Glomerular visceral epithelial cell (primary cell): ENCODE data around the gene ESPNL.

Source experiments
- DNase-seq: peaks from one replicate; pipeline ENCODE4 v3.0.0-alpha.2; 2016; ENCODE audit errors: extremely low spot score

Gene ESPNL

DNA sequence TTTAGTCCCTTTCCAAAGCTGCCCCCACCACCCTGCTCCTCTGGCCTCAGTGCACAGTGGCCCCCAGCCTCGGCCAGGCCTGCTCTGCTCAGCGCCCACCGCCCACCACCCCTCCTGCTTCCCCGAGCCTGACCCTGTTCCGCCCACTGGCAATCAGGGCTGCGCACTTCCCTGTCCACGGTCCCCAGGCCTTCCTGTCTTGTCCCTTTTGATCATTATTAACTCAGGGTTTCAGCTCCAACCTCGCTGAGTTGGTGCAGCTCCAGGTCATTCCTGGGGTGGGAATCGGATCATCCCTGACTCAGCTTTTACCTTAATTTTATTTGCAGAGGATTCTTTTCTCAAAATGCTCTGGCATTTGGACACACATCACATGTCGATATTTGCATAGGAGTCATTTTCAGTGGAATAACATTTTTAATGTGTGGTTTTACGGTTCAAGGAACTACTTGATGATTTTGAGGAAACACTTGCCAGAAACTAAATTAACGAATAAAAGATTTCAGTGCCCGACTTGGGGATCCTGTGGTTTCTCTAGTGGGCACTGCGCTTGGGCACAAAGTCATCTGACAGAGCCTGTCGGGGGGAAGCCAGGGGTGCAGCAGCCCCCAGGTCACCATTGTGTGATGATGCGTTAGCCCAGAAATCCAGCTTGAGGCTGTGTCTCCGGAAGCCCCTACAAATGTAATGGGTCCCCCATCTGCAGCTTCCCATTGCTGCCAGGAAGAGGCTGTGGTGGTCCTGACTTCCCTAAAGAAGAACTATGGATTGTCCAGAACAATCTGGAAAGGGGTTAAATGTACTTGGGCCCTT lies 1.0 kb upstream of the ESPNL start:
- DNase-seq, result peak; percentile 89

DNA sequence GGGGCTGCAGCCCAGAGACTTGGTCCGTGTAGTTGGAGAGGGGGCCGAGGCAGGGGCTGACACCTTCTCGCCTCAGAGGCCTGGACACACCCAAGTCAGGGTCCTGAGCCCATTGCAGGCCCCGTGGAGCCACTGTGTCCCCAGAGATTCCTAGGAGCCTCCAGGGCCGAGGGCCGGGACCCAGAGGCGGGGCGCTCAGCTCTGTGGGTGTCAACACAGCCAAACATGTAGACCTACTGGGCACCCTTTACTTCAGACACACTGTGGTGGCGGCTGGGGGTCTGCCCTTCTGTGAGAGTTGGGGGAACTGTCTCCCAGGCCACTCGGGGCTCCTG lies 459 bp upstream of the ESPNL start:
- no peak for DNase-seq

DNA sequence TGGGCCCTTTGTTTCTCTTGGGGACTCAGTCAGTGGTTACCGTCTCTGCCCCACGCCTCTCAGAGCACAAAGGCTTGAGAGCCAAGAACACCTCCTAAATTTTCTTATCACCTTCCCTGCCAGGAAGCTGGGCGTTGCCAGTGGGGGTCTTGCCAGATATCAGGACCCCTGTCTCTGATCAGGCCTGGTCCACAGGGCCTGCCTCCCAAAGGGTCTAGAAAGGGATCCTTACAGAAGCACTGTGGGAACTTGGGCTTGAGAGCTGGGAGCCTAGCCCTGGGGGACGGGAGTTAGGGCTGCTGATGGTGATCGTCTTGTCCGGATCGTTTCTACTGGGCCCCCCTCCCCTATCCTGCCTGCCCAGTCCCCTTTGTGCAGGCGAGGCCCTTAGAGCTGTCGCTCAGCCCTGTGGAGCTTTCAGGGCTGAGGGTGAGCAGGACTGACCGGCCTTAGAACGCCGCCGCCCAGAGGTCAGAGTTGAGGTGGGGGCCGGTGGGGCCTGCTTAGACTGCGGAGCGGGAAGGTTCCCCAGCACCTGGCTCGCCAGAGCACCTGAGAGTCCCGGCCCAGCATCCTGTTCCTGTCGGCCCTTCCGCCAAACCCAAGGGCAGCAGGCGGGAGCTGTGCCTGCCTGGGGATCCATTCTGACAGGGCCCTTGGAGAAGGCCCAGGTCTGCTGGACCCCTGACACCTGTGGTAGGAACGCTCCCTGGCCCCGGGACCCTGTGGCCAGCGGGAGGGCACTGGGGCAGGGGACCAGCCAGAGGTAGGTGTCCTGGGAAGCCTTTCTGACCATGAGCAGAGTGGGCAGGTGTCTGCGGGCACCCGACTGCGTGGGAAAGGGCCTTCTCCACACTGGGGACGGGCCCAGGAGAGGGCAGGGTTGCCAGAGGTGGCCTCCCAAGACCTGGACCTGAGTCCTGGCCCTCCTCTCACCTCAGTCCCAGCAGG lies 956 bp downstream of the ESPNL start:
- no peak for DNase-seq

DNA sequence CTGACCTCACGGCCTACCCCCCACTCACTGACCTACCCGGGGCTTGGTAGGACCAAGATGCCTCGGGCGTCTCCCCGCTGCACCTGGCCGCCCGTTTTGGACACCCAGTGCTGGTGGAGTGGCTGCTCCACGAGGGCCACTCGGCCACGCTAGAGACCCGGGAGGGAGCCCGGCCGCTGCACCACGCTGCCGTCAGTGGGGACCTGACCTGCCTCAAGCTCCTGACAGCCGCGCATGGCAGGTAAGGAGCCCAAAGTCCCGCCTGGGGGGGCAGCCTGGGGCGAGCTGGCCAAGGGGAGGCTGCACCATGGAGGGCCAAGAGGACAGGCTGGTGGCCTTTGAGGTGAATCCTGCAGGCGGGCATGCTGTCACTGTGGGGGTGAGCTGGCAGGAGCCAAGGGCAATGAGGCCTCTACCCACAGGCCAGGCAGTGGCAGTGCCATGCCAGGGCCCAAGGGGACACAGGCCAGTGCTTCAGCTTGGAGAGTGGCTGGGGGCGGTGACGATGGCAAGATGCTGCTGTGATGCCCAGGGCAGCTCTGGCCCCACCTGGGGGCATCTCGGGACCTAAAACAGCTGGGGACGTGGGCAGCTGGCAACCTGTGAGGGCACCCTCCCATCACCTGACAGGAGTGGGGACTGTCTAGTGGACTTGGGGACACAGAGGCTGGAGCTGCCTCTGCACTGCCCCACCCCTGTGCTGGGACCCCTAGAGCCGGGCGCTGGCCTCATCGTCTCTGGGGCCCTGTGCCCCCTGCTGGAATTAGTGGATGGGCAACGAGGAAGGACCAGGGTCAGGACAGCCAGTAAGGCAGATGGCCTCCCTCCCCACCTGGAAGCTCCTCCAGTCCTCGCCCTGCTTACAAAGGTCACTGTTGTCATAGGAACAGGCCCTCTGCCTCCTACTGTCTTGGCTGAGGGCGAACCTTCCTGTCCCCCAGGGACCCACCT lies 2.0 kb downstream of the ESPNL start:
- no peak for DNase-seq

DNA sequence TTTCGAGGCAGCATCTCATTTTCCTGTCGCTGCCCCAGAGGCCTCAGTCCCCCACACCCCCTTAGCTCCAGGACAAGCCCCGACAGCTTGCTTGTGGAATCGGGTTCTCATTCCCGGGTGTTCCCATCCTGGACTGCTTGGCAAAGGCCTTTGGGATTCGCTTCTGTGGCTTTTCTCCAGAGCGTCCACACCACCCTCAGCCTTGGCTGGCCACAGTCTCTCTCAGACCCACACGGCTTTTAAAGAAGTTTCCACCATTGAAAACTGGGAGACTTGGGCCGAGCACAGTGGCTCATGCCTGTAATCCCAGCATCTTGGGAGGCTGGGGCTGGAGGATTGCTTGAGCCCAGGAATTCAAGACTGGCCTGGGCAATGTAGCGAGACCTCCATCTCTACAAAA lies 2.7 kb downstream of the ESPNL start:
- no peak for DNase-seq

DNA sequence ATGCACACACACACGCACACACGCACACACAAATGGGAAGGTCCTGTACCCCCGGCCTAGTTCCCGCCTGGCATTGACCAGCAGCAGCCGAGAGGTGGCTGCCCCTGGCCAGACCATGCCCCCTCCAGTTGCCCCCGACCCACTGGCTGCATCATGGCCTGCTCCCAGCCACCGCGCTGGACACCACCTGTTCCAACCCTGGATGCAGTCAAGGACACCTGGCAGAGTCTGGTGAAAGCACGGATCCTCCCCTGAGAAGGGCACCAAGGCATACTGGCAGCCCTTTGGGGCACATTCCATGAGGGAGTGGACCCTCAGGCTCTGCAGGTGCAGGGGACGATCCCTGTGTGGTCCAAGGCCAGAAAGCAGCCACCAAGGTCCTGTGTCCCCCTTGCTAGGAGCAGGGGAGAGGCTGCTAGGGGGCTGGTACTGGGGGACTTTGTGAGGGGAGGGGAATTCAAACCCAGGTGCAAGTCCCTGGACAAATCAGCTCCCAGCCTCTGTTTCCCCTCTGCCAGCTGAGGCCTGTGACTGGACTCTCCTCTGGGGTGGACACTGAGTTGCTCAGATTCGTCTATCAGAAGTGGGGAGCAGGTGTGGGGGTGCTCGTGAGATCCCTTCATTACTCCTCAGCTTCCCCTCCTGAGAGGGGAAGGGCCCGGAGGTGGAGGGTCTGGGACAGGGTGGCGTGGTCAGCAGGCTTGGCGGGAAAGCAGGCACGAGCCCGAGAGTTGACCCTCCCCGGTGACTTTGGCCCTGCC lies 3.5 kb downstream of the ESPNL start:
- no peak for DNase-seq

DNA sequence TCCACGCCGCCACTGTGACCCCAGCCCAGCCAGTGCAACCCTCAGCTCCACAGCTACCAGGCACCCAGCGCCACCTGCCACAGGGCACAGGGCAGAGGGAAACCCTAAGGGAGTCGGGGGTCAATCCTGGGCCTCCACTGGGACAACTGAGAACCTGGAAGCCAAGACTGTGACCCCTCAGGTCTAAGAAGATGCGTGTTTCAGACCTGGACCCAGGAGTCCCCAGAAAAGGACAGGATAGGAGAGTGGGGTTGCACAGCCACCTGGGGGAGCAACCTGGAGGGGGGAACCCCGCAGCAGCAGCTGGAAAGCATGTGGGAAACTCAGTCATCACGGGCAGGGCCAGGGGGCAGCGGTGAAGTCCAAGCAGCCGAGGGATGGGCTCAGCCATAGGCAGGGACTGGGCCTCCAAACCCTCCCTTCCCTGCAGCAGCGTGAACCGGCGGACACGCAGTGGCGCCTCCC lies 4.1 kb downstream of the ESPNL start:
- DNase-seq, result no peak

DNA sequence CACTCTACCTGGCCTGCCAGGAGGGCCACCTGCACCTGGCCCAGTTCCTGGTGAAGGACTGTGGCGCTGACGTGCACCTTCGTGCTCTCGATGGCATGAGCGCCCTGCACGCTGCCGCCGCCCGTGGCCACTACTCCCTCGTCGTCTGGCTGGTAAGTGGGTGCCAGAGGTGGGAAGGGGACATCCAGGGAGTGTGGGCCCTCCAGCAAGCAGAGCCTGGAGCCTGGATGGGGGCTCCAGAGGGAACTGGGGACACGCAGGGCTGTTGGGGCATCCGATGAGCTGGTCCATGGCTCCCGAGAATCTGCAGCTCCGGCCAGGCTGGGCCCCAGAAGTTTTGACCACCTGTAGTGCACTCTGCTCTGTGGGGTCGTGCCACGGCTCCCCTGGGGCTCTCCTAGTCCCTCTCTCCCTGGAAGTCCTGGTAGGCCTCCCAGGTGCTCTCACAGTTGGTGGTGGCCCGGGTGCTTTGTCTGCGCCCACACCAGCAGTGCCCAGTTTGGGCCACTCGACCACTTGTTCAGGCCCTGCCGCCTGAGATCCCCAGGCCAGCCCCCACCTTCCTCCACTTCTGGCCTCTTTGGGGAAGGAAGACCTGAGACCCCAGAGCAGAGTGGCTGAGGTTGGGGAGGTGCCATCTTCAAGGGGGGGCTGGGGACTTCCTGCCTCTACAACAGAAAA lies 4.7 kb downstream of the ESPNL start:
- DNase-seq, result no peak

DNA sequence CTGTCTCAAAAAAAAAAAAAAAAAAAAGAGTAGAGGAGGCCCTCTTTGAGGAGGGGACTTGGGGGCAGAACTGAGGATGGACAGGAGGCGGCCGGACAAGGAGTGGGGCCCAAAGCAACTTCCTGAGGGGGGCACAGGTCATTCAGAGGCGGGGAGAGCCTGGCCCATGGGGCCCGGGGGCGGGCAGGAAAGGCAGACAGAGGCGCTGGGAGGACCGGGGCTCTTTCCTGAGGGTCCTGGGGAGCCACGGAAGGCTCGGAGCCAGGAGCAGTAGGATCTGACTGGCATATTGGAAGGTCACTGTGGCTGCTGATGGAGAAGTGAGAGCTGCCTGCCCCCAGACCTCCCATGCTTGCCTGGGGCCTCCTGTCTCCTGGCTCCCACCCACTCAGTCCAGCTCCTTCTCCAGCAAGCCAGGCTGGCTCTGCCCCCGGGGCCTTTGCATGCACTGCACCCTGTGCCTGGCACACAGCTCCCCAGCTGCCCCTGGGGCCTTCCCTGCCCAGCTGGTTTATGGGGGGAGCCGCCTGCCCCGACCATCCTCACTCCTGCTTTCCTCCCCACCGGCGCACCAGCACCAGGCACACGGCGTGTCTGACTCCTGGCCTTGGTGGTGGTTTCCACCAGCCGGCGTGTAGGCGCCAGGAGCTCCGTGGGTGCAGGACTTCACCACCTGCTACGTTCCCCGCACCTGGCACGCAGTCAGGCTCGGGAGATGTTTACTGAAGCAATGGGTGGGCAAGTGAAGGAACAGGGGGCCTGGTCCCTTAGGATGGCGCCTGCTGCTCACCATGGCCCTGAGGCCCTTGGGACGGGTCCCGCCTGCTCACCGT lies 5.6 kb downstream of the ESPNL start:
- no peak for DNase-seq

DNA sequence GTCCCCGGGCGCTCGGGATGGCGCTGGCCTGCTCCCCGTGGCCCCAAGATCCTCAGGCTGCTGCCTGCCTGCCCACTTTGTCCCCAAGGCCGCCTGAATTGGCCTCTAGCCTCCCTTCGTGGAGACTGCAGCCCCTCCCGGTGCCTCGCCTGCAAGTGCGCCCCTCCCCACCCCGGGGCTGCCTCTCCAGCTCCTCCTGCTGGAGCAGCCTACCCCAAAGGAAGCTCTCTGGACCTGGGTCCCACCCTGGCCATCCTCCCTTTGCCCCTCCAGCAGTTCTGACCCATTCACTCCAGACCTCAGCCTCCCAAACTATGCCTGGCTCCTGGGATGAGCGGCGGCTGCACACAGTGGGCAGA lies 6.2 kb downstream of the ESPNL start:
- DNase-seq, result no peak

DNA sequence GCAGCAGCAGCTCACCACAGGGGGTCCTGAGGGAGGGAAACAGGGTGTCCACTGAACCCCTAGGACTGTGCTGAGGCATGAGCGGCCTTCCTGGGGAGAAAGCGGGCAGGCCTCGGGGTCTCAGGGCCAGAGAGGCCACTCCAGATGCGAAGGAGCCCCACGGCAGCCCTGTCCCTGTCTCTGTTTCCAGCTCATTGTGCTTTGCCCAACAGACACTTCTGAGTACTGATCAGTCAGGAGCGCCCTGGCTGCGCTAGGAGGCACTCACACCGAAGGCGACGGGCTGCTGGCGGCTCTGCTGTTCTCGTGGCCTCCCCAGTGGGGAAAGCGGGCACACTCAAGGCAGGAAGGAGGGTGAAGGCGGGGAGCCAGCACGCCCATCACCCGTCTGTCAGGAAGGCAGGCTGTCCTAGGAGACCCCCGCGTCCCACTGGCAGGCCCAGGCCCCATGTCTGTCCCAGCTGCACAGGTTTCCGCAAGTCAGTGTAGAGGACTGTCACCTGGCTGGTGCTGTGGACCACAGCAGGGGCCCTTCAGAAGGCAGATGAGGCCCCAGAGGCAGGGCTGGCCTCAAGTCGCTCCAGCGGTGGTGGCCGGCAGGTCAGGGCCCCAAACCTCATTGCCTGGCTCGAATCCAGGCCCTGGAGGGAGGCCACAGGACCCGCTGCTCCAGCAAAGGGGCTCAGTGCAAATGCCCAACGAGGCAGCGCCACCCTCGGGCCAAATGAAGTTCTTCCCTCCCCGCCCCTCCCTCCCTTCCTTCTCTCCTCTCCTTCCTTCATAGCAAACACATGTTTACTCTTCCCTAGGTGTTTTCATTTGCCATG lies 6.8 kb downstream of the ESPNL start:
- no peak for DNase-seq

DNA sequence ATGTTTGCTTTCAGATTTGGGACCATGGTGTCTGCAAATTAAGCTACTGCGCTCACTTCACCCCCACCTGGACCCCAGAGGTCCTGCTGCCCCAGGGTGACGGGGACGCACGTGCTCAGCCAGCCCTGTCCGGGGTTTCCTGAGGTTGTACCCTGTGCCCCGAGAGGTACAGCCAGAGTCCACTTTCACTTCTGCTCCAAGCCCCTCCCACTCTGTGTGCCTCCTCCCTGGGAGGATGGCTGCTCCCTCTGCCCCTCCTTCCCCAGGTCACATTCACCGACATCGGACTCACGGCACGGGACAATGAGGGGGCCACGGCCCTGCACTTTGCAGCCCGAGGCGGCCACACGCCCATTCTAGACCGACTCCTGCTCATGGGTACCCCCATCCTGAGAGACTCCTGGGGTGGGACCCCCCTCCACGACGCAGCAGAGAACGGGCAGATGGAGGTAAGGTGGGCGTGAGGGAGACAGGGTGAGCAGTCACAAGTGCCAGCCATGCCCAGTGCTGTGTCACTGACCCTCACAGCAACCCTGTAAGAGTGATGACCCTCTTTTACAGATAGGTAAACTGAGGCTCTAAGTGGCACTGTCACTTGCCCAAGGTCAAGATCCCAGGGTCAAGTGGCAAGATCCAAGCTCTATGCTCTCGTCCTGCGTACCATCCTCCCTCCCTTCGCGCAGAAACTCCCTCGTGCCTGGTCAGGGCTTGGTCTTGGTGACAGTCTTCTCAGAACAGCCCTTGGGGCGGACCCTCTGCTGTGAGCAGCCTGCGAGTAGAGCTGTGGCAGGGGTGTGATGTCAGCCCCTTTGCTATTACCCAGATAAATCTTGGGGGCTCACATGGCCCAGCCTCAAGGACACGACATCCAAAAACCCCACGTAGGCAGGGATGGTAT lies 7.6 kb downstream of the ESPNL start:
- no peak for DNase-seq

DNA sequence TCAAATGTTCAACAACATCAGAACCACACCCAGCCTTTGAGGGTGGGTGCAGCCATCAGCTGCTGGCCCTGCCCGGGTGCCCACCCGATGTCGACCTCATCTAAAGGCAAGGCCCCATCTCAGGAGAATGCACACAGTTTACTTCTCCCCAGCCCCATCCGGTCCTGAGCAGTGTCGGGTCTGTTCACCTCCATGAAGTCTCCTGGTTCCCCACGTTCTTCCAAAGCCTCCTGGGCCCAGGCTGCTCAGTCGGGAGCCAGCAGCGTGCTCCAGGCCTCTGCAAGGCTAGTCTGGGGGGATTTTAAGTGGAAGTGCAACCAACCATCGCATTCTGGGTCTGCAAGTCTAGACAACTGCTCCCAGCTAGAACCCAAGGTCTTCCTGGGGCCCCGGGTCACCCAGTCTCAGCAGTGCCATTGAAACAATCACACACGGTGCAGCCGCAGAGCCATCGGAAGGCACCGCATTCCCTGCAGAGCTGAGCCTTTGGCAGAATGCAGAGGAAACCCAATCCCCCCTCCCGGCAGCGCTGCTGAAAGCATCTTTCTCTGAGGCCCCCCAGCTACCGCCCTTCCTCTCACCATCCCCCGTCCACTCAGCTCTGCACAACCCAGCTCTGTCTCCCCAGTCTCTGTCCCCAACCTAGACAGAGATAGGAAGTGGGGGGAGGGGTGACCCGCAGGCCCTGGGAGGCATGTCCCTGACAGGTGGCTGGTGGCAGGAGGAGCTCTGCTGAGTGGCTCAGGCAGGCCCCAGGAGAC lies 8.5 kb downstream of the ESPNL start:
- DNase-seq, result no peak

DNA sequence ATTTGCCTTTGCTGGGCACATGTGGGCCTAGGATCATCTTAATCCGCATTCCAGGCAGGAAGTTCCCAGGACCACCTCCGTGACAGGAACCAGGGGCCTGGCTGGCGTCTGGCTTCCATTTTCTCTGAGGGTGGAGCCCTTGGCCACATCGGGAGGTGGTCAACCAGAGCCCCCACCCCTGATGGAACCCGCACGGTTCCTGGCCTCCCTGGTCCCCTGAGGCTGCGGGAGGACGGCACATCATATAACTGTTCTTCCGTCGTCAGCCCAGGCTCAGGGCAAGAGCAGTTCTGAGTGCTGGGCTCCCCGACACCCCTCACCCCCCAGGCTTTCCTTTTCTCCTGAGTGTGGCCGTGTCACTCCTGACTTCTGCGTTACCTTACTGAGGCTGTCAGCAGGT lies 13.5 kb downstream of the ESPNL start:
- no peak for DNase-seq

DNA sequence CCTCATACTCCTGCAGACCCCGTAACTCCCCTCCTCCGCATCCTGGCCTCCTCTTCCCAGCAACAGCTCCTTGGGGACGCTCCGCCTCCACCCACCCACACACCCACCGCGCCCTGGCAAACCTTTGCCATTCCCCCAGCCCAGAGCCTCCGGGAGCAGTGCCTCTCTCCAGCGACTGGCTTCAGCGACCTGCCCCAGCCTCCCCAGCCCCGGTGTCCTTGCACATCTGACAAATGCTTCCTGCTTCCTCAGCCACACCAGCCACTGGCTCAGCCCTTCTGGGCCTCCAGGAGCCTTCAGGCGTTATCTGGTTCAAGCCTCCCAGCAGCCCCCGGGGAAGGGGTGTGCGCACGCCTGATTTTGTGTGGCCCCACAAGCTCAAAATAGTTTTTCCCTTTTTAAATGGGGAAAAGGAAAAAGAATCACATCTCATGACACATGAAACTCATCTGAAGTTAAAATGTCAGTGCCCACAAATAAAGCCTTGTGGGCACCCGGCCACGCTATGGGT lies 14.2 kb downstream of the ESPNL start:
- no peak for DNase-seq

DNA sequence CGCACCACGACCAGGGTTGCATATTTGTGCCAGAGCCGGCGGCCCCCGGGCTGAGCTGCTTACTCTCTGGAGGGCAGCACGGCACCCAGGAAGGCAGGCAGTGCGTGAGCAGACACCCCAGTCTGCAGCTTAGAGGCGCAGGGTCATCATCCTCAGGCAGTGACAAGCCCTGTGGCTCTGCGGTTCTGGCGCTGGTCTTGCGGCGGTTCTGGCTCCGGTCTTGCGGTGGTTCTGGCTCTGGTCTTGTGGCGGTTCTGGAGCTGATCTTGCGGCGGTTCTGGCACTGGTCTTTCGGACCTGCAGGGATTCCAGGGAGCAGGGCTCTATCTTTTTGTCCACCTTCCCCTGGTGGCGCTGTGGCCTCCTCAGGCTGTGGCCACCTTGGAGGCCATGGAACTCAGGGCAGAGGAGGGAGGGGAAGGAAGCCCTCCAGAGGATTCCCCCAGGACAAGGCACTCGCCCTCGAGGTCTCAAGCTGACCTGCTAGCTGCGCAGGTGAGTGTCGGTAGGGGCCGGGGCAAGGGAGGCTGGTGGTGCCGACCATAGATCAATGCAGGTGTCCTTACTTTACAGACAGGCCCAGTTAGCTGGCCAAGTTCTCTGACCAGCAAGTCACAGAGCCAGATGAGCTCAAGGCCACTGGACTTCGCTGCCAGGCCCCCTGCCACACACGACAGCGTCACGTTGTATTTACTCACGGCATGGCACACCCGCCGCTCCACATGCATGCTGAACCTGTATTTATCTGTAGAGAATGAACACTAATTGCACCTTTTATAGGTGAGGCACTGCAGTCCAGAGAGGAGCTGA lies 14.9 kb downstream of the ESPNL start:
- DNase-seq, result no peak
